ENCODE results near the gene DNAJC16.
"Not testable (repeated sequence)": the region's sequence is repeated elsewhere in the genome, so short reads cannot be mapped to it uniquely, and the experiment has no call there.

The DNAJC16 gene

DNA sequence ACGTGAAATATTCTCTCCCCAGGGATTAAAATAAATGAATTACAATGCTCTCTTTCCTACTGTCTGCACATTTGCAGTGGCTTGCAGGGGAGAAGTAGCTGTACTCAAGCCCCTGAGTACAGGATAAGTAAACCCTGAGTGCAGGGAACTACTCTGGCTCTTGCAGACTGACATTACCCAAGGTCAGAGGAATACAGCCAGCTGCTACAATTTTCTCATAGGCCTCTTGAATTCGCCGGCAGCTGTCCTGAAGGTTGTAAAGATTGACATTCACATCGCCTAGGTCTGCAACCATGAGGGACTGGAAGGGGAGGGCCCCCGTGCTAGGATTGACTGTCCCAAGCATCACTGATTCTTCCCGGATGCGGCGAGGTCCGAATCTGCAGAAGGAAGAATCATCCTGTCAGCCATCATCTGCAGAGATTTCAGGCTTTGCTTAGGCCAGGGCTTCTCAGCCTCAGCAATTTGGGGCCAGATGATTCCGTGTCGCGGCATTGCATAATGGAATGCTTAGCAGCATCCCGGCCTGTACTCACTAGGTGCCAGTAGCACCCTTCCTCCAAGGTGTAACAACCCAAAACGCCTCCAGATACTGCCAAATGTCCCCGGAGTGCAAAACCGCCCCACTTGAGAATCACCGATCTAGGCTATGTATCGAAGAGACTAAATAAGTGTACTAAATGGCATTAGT, 56.5 kb downstream of the DNAJC16 start:
- DNase-seq (ENCODE audit: low spot score), result no peak

DNA sequence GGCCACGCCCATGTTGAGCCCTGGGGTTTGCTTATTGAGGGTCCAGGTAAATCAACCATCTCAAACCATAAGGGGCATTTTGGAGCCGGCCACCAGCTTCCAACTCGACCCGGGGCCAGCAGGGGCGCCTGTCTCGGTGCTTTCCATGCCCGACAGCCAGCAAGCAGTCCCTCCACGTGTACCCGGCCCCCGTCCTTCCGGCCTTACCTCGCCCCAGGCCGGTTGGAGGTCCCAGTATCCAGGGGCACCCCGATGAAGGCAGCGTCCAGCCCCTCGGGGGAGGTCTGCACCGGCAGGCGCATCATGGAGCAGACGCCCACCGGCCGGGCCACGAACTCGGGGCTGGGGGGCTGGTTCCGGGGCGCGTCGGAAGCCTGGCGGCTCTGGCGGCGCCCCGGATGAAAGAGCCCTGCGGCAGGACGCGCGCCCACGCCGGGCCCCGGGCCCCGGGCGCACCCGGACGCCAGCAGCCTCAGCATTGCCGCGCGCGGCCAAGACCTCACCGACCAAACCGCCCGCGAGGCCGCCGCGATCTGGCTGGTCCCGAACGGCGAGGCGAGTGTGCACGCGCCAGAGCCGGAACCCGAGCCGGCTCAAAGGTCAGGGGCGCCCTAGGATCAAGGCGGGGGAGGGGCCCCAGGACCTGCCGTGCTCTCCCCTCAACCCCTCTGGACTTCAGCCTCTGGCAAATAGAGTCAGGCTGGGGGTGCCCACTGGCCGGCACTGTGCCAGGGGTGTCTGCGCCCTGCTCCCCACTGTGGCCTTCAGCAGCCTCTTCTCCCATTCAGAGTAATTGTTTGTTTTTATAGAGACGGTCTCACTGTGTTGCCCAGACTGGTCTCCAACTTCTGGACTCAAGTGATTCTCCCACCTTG, 58.1 kb downstream of the DNAJC16 start, which contains the start of gene AGMAT:
AGMAT (minus strand) TSS at position 563 of the 875 bp plus-strand sequence; CDS start at position 479, 84 bp downstream.
- peak; percentile 50 for DNase-seq (ENCODE audit: low spot score)

DNA sequence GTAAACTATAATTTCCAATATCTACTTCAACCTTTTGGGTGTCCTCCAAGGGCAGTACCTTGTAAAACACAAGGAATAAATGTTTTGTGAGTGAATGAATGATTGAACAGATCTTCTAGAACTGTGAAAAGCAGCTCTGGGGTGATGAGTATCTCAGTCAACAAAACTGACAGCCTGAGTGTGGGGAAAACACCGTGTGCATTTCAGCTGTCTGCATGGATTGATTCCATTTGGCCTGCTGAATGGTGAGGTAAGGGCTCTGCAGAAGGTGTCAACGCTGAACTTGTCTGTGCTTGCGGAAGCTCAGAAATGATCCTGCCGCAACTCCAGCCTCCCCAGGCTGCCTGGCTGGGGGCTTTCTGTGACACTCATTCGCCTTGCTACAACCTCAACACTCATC, 65.6 kb downstream of the DNAJC16 start:
- DNase-seq (ENCODE audit: low spot score), result no peak

DNA sequence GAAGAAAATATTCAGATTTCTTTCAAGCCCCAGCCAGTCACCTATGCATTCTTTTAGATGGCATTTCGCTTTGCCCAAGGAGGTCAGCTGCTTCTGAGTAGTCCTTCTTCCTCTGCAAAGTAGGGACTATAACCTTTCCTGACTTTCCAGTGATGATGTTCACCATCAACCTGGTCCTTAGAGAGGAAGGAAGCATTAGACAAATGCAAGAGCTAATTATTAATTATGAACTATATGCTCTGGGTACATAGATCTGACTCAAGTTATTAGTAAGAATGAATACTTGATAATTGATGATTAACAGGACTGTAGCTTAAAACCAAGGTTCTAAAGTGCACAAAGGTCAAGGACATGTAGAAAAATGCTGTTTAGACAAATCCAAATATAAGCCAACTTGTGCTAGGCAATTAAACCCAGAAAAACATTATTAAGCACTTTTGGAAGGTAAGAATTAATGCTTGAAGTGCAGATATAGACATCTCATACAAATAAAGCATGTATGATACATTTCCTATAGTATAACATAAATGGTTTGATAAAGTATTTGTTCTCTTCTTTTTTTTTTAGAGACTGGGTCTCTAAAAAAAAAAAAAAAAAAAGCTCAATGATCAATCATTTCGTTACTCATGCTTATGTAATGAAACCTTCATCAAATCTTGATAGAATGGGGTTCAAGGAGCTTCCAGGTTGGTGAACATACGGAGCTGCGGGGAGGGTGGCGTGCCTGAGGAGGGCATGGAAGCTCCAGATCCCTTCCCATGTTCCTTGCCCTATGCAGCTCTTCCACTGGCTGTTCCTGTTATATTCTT, 69.4 kb downstream of the DNAJC16 start:
- no peak for DNase-seq (ENCODE audit: low spot score)

DNA sequence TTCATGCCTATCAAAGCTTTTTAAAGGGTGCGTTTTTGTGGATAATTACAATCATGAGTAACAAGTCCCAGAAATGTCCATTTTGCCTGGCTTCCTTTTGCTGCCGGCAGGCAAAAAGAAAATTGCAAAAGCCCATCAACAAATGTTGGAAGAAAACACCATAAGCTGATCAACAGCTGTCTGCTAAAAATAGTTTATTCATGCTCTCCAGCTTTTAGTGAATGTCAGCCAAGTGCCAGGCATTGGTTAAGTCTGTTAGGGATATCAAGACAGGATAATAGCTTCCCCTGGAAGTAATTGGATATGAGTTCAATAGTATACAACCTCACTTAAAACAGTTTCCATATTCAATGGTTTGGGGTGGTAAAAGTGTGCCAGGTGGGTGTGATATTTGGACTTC, 71.8 kb downstream of the DNAJC16 start:
- DNase-seq (ENCODE audit: low spot score), result no peak

DNA sequence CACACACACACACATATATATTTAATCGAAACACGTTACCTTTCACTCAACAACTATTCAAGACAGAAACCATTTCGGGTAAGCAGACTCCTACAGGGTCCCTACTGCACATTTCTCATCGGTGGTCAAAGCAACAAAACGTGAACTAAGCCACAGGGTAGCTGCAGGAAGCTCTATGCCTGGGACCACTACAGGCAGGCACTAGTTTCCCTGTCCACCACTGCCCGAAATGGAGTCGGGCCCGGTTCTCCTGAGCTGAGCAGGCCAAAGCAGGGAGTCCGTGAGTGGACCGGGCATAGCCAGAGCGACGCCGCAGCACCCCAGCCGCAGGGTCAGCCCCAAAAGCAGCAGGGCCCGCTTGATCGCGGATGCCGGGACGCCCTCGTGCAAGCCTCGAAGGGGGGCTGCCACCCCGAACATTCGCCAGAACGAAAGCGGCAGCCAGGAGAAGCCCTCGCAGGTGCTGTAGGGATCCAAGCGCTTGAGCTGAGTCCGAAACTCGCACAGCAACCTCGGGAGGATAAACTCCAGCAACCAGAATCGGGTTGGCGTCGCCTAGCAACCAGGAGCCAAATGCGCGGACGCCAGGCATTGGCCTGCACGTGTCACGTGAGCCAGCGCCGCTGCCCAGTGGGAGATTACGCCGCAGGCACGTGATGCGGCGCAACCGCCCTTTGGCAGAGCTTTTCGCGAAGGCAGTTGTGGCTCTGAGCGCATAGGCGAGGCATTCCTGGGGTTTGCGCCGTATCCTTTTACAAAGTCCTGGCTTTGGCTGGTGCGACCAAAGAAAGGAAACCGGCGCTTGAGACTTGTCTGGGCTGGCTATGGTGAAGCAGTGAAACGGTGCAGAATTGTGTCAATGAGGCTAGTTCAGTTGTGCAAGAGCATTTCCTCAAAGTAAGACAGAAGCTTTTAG, 76.7 kb downstream of the DNAJC16 start:
- peak; percentile 92 for DNase-seq (ENCODE audit: low spot score)

DNA sequence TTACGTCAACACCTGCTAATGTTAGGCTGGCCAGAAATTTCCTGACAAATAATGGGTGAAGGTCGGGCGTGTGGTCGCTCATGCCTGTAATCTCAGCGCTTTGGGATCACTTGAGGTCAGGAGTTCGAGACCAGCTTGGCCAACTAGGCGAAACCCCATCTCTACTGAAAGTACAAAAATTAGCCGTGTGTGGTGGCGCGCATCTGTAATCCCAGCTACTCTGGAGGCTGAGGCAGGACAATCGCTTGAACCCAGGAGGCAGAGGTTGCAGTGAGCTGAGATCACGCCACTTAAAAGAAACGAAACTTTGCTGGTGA, 77.3 kb downstream of the DNAJC16 start:
- DNase-seq (ENCODE audit: low spot score), result not testable (repeated sequence)

DNA sequence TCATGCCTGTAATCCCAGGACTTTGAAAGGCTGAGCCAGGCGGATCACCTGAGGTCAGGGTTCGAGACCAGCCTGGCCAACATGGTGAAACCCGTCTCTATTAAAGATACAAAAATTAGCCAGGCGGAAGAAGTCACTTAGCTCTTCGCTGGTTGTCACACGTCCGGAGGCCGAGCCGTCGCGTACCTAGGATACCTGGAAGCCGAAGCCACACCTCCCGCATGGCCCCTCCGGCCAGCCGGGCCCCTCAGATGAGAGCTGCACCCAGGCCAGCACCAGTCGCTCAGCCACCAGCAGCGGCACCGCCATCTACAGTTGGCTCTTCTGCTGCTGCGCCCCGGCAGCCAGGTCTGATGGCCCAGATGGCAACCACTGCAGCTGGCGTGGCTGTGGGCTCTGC, 77.8 kb downstream of the DNAJC16 start:
- not testable (repeated sequence) for DNase-seq (ENCODE audit: low spot score)

DNA sequence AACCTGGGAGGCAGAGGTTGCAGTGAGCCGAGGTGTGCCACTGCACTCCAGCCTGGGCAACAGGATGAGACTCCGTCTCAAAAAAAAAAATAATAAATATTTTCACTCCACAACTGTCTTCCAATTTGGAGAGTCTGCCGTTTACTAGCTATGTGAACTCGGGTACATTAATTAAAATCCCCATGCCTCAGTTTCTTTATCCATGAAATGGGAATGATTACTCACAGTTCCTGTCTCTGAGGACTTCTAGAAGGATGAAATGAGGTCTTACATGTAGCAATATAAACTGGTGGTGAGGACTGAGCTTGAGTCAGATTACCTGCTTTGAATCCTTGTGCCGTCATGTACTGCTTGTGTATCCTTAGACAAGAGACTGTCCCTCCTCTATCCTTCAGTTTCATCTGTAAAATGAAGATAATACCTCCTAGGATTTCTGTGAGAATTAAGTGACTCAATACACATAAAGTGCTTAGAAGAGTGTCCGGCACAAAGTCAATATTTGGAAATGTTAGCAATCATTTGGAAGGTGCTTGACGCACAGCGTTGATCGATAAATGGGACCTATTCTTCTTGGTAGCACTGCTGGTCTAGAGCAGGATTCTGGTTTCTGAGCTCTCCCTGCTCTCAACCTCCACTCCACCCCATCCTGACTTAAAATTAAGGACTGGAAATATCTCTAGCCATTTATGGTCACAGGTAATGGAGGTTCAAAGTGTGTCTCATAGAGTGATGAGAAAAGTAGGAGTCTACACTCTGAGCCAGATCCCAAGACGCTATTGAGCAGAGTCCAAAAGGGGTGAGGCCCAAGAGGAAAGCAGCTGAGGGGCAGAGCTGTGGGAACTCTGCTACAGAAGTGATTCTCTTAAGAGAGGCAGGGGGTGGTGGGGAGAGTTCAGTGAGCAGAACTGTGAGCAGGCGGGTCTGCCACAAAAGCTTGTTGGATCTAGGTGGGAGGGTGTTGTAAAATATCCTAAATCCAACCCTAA, 79.0 kb downstream of the DNAJC16 start:
- no peak for DNase-seq (ENCODE audit: low spot score)

DNA sequence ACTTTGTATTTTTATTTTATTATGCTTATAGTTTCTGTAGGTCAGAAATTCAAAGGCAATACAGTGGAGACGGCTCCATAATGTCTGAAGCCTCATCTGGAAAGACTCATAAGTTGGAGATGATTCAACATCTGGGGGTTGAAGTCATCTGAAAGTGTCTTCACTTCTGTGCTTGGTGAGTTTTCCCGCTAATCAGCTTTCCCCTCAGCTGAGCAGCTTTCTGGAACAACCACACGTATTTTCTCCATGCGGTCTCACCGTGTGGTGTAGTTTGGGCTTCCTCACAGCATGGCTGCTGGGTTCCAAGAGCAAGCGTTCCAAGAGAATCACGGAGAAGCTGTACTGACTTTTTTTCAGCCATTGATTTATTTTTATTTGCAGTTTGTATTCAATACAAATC, 83.0 kb downstream of the DNAJC16 start:
- DNase-seq (ENCODE audit: low spot score), result no peak

DNA sequence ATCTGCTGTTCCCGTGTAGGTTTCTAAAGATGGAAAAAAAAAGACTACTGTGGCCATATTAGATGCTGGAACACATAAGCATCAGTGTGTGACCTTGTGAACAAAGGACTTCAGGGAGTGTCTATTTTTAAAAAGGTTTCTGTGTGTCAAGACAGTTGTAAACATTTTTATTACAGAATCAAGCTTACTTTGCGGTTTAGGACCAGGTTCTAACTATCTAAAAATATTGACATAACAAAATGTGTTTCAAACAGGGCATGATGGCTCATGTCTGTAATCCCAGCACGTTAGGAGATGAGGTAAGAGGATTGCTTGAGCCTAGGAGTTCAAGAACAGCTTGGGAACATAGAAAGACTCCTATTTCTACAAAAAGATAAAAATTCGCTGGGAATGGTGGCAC, 83.5 kb downstream of the DNAJC16 start:
- no peak for DNase-seq (ENCODE audit: low spot score)

DNA sequence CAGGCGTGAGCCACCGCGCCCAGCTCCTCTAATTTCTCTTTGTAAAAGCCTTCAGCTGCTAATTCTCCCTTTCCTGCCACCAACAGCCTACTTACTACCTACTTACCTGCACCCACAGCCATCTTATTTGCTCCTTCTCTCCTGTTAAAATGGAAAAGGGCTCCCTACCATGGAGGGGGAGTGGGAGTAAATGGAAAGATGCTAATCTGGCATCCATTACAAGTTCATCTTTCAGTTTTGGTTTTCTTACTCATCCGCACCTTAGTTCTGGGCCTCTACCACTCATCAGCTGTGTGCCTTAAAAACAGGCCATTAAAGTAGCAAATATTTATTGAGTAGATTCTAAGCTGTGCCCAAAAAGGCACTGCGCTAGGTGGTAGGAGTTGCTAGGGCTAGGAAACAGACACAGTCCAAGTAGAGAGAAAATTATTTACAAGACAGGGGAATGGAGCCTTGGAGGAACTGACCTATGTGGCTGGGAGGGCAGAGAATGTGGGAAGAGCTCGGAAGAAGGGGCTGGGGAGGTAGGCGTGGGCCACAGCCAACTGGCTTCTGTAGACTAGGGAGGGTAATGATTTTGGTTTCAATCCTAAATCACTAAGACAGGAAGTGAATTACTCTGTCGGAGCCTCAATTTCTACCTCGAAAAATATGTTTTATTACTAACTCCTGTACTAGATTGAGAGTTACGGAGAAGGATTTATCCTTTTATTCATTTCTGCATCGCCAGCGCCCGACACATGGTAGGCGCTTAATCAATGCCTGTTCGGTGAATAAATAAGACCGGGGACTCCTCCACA, 89.9 kb downstream of the DNAJC16 start:
- no peak for DNase-seq (ENCODE audit: low spot score)

DNA sequence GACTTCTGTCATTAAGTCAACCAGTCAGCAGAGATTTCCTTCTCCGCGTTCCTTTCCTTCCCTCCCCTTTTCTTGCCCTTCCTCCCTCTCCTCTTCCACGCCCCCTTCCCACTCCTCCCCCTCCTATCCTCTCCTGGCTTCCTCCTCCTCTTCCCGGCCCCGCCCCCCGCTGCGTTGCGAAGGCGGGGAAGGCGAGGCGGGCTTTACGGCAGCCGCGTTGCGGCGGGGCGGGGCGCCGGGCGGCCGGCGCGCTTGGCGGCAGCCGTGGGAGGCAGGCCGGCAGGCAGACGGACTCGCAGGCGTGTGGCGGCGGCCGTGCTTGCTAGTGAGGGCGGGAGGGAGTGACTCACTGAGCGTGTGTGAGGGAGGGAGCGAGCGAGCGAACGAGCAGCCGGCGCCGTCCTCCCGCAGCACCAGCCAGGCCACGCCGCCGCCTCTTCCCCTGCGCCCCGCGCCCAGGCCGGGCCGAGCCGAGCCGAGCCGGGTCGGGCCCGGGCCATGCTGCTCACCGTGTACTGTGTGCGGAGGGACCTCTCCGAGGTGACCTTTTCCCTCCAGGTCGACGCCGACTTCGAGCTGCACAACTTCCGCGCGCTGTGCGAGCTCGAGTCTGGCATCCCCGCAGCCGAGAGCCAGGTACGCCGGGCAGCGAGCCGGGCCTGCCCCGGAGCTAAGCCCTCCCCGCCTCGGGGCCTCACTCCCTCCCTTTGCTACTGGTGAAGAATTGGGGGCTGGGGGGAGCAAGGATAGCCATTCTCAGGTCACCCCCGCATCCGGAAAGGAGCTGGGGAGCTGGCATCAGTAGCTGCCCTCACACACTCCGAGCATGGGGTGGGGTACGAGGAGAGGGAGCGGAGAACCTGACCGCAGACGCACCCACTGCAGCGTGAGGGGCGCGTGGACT, 90.8 kb downstream of the DNAJC16 start, which contains the start of gene DDI2:
DDI2 (plus strand) TSS at position 286 of the 904 bp plus-strand sequence; CDS start at position 499, 213 bp downstream.
- DNase-seq (ENCODE audit: low spot score), result peak; percentile 93

DNA sequence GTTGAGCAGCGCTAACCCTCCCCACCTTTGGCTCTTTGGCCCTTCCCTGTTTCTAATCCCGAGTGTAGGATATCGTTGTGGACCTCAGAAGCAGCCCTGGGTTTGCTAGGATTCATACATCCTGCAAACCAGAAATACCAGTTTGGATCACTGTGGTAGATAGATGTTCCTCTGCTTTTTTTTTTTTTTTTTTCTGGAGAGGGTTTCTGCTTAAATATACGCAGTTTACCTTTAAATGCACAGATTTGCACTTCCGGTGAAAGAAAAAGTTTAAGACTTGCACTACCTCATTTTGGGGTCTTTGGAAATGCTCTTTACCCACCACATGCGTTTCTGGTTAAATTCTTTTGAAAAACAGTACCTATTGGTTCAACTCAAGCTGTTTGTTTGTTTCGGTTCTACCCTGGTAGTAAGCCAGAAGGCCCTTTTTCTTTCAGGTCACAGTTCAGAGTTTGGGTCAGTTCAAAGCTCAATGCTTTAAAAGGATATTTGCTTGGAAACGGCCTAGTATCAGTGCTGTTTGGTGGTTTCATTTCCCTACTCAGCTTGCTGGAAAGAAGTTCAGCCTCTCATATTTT, 91.5 kb downstream of the DNAJC16 start:
- DNase-seq (ENCODE audit: low spot score), result no peak

DNA sequence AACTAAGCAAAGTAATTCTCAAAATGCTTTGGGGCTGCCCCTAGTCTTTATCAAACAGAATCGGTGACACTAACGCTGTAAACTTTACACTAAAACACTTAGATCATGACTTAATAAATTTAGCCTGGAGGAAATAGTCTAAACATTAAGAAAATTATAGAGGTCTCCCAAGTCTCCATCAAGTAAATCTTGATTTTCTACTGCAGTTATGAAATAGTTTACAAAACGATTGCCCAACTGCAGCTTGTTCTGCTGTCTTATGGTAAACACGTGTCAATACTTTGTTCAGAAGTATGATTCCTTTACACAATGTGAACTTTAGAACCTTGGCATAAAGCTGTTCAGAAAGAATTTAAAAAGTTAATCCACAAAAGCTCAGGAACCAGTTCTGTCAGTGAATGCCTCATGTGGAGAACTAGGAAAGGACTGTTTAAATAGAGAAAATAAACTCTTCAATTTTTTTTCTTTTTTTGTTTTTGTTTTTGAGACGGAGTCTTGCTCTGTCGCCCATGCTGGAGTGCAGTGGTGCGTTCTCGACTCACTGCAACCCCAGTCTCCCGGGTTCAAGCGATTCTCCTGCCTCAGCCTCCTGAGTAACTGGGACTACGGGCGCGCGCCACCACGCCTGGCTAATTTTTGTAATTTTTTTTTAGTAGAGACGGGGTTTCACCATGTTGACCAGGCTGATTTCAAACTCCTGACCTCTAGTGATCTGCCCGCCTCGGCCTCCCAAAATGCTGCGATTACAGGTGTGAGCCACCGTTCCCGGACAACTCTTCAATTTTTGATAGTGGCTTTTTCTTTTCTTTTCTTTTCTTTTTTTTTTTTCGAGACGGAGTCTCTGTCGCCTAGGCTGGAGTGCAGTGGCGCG, 92.2 kb downstream of the DNAJC16 start:
- no peak for DNase-seq (ENCODE audit: low spot score)

DNA sequence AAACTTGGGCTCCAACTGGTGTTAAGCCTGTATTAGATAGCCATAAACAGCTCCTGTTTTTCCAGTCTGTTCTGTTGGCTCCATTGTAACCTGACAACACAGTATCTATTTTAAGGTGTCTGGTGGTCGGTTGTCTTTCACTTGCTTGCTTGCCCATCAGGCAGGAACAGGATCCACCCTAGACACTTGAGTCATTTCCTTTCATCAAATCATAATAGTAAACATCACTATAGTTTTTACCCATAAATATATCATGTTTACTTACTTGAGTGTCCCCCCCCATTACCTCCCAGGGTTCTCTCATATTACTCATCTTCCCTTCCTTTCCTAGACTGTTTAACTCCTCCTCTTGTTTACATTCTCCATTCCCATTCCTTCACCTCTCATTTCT, 93.5 kb downstream of the DNAJC16 start:
- DNase-seq (ENCODE audit: low spot score), result peak; percentile 13

All from CD4-positive, alpha-beta T cell treated with Interleukin-6 at 100 ng/mL for 8 hours (primary cell).